Activated CD4-positive, alpha-beta T cell treated with anti-CD3 and anti-CD28 coated beads, Interleukin-2, Interleukin-6, amounts not matched to agents 100 ng/mL and 50 ng/mL, durations not matched to agents 16 hours and 8 hours (primary cell): ENCODE measurements around the gene HPD.
A peak's percentile ranks its signal among the peaks of the same experiment; 100 is the strongest.
"Not testable (repeated sequence)": the region's sequence is repeated elsewhere in the genome, so short reads cannot be mapped to it uniquely, and the experiment has no call there.

Source experiments
- DNase-seq: peaks from one replicate; pipeline ENCODE4 v3.0.0-alpha.2; 2020

HPD gene

DNA sequence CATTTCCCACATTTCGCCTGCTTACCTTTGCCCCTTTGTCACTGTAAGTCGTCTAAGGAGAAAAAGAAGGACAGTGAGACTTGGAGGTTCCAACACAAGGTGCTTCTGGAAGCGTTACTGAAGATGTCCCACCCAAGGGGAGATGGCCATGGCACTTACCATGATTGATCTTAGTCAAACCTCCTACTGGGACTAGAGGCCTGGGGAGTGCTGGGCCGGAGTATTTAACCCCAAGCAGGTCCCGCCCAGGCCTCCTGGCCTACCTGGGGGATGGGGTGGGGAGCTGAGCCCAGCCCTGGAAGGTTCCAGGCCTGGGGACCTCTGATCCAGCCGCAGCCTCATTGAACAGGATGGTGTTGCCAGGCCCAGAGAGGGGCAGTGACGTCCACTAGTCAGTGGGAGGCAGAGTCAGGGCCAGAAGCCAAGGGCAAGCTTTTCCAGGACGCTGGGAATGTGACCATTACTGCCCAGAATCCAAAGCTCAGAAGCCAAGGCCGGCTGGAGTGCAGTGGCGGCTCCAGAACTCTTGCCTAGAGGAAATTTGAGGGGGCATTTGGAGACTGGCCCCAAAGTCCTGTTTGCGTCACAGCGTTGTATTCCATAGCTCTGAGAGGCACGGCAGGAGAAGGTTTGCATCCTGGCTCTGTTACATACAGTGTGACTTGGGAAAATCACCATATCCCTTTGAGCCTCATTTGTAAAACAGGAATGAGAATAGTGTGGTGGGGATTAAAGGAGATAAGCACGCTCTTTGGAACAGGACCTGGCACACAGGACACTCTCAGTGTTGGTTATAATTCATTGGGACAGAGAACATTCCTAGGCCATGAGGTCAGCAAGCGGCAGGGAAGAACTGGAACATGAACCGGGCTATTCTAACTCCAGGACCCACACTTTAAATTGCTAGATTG lies at the start of gene HPD:
Gene HPD, minus strand, starts transcription at position 198 of the 911 bp plus-strand sequence. Its CDS starts 36 bp downstream, at position 162.
- DNase-seq, result no peak

DNA sequence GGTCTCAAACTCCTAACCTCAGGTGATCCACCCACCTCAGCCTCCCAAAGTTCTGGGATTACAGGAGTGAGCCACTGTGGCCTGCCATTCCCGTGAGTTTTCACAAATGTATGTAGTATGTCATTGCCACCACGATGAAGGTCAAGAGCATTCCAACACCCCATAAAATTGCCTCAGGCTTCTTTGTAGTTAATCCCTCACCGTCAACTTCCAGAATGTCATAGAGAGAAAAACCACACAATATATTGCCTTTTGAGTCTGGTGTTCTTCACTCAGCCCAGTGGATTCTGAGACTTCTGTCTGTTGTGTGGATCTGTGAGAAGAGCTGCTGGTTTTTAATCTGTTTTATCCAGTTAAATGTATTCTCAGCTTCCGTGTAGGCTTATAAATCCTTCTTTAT lies 47.1 kb upstream of the HPD start:
- no peak for DNase-seq

DNA sequence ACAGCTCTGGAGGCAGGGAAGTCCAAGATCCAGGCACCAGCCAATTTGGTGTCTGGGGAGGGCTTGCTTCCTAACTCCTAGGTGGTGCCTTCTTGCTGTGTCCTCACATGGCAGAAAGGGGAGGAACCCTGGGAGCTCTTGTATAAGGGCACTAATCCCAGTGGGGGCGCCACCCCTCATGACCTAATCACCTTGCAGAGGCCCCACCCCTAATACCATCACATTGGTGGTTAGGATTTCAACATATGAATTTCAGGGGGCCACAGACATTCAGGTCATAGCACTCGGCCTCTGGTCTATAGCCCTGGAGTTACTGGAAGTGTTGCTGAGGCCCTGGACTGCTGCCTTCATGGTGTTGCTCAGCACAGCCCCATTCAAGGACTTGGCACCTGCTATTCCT lies 44.5 kb upstream of the HPD start:
- no peak for DNase-seq

DNA sequence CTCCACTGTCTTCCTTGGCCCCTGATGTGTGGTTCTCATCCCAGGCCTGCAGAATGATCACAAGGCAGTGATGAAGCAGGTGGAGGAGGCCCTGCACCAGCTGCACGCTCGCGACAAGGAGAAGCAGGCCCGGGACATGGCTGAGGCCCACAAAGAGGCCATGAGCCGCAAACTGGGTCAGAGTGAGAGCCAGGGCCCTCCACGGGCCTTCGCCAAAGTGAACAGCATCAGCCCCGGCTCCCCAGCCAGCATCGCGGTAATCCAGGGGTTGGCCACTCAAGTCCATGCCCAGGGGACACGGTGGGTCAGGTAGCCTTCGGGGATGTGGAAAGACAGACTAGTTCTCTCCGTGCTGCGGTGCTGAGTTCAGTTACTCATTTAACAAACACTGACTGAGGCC lies 40.9 kb upstream of the HPD start:
- DNase-seq, result no peak

DNA sequence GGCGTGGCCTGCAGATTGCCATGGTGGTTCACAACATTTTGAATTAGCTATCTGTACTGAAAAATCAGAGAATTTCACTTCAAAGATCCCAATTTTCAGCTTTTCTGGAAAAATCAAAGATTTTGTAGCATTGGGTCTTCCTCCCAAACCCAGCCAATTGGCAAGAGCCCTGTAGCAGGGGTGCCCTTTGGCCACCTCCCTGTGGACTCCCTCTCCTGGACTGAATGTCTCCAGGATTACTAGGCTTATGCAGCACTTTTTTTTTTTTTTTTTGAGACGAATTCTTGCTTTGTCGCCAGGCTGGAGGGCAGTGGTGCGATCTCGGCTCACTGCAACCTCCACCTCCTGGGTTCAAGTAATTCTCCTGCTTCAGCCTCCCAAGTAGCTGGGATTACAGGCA lies 39.6 kb upstream of the HPD start:
- DNase-seq, result no peak

DNA sequence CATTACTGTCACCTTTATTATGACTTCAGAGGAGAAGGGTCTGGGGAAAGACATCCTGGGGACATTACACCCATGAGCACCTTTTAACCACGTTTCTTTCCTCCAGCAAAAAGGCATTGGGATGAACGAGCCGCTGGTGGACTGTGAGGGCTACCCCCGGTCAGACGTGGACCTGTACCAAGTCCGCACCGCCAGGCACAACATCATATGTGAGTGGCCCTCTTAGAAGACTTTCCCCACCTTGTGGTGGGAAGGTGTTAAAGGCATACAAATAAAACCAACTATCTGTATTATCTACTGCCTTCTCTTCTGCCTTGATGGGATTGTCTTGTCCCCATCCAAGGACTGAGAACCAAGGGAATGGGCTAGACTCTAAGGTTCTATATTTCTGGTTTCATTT lies 36.0 kb upstream of the HPD start:
- no peak for DNase-seq

DNA sequence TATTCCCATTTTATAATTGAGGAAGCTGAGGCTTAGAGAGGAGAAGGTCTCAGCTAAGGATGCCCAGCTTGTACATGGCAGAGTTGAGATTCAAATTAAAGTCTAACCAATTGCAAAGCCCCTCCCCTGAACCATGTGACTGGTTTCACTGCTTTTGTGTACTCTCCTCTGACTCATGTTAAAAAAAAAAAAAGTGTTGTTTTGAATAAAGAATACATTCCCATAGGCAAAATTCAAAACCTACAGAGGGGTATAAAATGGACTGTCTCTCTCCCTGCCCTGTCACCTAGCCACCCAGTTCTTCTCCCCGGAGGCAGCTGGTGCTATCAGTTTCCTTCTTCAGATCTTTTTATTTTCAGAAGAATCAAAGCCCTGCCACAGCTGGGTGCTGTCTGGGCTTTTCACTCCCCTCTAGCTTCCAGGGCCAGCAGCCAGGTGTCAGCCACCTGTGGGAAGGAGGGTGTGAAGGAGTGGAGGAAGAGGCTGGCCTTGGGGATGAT lies 35.4 kb upstream of the HPD start:
- DNase-seq, result peak; percentile 54

DNA sequence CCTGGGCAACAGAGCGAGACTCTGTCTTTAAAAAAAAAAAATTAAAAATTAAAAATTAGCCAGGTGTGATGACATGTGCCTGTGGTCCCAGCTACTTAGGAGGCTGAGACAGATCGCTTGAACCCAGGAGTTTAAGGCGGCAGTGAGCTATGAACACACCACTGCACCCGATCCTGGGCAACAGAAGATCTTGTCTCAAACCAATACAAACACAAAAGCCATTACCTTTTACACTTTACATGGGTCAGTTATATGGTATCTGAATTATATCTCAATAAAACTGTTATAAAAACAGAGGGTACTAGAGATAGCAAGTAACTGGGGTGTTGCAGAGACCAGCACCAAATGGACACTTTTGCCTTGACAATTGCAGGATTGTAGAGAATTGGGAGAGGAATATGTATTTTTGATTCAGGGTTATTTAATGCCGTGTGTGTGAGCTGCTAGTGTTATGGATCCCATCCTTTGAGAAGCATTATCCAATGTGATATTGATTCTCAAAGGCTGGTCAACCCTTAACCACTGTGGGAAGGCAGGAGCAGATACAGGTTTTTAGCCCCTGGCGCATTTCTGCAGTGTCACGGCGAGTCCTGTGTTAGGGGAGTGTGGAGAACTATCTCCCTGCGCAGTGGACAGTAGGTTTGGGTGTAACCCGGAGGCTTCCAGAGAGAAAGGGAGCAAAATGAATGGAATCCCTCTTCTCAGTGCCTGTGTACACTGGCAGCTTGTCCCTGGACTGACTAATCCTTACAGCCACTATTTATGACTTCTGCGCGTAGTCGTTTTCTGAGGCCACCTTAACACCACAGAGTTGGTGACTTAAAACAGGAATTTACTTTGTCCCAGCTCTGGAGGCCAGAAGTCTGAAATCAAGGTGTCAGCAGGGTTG lies 34.3 kb upstream of the HPD start:
- DNase-seq, result peak; percentile 45

DNA sequence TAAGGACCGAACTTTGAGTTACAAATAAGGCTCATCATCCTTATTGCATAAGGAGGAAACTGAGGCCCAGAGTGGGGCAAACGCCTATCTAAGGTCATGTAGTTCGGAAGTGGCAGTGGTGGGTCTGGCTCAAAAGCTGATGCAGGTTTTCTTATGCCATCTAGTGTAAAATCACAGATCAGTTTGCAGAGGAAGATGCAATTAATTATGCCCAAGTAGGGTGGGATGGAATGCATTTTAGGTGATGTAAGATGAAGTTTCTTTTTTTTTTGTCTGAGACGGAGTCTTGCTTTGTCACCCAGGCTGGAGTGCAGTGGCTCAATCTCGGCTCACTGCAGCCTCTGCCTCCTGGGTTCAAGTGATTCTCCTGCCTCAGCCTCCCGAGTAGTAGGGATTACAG lies 31.0 kb upstream of the HPD start:
- DNase-seq, result not testable (repeated sequence)

DNA sequence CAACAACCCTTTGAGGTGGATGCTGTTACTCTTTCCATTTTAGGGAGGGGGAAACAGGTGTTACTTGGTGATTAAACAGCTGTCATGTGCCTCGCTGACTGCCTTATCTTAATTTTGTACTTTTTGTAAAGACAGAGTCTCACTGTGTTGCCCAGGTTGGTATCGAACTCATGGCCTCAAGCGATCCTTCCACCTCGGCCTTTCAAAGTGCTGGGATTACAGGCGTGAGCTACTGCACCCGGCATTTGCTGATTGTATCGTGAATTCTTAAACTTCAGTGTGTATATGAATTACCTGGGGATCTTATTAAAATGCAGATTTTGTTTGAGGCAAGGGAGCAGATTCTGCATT lies 30.6 kb upstream of the HPD start:
- DNase-seq, result no peak

DNA sequence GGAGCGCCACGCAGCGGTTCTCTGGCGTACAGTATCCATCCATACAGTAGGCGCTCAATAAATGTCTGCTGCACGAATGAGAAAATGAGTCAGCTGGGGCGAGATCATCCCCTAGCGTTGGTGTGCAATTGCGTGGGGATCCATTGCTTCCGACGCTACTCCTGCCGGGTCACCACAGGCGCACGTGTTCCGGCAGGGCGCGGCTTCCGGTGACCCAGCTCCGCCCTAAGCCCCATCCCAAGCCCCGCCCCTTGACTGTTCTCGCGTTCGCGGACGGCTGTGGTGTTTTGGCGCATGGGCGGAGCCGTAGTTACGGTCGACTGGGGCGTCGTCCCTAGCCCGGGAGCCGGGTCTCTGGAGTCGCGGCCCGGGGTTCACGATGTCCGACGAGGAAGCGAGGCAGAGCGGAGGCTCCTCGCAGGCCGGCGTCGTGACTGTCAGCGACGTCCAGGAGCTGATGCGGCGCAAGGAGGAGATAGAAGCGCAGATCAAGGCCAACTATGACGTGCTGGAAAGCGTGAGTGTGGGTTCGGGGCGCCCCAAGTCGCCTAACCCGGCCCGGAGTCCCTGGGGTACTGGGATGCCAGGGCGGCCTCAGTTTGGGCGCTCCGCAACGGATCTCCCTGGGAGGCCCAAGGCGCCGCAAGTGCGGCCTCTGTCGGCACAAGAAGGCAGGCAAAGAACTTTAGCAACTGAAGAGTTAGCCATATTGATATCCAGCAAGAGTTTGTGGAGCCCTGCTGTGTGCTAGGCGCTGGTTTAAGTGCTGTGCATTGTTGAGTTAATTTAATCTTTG lies 30.0 kb upstream of the HPD start, which contains the start of gene PSMD9:
Gene PSMD9, plus strand, starts transcription at position 313 of the 796 bp plus-strand sequence. Its CDS starts 67 bp downstream, at position 380.
- peak; percentile 100 for DNase-seq

DNA sequence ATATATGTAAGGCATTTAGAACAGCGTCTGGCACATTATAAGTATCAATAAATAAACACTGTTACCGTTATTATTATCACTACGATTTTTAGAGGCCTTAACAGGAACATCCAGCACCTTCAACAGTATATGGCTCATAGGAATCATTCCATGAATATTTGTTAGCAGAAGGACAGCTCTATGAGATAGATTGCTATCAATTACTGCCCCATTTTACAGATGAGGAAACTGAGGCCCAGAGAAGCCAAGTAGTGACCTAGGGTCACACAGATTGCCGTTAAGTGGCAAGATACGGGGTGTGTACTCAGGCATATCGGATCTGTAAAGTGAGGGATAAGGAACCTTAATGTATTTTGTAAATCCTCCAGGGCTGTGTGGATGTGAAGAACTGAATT lies 29.4 kb upstream of the HPD start:
- no peak for DNase-seq

DNA sequence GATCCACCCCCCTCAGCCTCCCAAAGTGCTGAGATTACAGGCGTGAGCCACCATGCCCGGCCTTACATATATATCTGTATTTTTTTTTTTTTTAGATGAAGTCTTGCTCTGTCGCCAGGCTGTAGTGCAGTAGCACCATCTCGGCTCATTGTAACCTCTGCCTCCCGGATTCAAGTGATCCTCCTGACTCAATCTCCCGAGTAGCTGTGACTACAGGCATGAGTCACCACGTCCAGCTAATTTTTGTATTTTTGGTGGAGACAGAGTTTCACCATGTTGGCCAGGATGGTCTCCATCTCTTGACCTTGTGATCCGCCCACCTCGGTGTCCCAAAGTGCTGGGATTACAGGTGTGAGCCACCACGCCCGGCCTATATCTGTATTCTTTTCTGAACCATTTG lies 26.5 kb upstream of the HPD start:
- DNase-seq, result not testable (repeated sequence)

DNA sequence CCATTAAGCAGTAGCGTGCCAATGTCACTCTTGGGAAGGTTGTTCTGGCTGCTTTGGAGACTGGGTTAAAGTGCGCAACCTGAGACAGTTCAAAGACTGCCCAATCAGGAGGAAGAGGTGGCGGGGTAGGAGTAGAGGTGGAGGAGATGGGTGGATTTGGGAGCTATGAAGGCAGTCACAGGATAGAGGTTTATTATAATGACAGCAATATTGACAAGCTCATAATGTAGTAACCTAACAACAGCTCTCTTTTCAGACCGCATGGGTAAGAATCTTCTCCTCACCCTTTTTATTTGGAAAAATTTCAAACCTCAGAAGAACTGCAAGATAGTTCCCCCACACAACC lies 24.6 kb upstream of the HPD start:
- no peak for DNase-seq

DNA sequence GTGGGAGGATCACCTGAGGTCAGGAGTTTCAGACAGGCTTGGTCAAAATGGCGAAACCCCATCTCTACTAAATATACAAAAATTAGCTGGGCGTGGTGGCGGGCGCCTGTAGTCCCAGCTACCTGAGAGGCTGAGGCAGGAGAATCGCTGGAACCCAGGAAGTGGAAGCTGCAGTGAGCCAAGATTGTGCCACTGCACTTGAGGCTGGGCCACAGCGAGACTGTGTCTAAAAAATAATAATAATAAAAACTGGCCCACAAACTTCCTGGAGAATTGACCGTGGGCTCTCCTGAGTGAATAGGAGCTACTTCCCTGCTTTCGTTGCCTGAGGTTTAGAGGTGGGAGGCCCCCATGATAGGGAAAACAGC lies 17.4 kb upstream of the HPD start:
- not testable (repeated sequence) for DNase-seq

DNA sequence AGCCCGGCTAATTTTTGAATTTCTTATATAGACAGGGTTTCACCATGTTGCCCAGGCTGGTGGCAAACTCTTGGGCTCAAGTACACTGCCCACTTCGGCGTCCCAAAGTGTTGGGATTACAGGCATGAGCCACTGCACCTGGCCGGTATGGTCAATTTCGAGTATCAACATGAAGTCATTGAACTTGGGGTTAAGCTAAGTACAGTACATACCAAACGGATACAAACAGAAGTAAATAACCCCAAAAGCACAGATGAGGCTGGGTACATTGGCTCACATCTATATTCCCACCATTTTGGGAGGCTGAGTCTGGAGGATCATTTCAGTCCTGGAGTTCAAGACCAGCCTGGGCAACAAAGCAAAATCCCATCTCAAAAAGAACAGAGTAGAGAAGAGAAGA lies 16.9 kb upstream of the HPD start:
- DNase-seq, result no peak

DNA sequence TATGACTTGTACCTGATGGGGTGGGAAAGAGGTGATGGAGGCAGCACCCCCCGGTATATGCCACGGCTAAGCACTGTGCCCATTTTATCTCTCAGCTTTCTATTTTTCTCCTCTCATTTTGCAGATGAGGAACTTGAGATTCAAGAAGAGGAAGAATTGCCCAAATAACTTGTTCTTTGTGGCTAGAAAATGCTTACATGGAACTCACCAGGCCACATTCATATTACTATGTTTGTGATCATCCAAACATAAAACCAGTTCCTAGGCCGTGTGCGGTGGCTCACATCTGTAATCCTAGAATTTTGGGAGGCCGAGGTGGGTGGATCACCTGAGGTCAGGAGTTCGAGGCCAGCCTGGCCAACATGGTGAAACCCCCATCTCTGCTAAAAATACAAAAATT lies 15.4 kb upstream of the HPD start:
- DNase-seq, result no peak

DNA sequence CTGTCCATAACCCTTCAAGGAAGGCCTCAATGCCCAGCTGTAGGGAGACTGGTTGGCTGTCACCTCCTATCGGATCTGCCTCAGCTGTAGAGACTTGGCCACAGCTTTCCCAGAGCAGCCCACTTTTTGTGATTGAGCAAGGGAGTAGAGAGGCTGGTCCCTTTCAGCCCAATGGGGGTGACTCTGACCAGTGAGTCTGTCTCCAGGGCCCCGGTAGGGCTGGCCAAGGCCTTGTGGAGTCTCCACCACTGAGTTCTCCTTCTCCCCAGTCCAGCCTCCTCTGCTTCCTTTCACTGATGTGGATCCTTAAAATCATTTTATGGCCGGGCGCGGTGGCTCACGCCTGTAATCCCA lies 14.5 kb upstream of the HPD start:
- DNase-seq, result no peak

DNA sequence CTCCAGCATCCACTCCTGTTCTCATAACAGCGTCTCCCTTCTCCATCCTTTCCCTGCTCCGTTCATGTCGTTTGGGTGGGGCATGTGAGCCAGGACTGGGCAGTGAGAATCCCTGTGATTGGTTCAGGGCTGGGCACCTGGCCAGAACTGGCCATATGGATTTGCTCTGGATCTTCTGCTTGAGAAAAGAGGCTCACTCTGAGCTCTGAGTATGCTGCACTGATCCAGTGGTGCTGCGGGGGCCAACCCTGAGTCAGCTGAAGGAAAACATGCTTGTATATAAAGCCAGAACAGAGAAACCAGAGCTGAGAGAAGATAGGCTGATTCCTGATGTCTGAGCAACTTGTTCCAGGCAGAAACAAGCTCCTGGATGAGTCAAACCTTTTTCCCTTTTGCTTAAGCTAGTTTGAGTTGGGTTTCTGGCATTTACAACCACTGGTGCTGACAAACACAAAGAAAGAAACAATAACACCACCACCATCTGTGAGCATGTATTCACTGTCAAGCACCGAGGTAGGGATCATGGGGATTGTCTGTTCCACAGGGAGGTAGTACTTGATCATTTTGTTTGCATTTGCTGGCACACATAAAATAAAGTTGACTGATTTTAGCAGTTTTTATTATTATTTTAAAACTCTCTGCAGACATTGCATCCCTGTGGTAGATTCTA lies 14.0 kb upstream of the HPD start:
- DNase-seq, result no peak

DNA sequence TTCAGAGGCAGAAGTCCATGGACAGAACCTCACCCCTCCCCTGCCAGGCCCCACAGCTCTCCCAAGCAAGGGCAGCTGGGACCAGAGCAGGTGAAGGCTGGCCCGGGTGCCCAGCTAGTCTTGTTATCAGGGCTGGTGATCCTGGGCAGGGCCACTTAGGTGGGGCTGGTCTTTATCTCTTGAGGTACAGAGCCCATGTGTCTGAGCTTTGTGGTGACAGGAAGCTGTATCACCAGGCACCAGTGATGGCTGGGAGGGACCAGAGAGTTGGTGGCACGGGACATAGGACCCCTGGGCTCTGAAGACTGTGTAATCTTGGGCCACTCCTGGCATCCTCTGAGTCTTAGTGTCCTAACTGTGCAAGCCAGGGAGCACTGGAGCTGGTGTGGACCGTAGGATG lies 12.8 kb upstream of the HPD start:
- DNase-seq, result no peak

DNA sequence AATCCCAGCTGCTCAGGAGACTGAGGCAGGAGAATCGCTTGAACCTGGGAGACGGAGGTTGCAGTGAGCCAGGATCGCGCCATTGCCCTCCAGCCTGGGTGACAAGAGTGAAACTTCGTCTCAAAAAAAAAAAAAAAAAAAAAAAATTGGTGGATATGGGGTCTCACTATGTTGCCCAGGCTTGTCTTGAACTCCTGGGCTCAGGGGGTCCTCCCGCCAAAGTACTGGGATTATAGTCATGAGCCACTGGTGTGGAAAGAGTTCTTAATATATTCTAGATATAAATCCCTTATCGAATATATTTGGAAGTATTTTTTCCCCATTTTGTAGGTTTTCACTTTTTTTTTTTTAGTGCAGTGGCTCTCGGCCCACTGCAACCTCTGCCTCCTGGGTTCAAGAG lies 10.6 kb upstream of the HPD start:
- DNase-seq, result not testable (repeated sequence)

DNA sequence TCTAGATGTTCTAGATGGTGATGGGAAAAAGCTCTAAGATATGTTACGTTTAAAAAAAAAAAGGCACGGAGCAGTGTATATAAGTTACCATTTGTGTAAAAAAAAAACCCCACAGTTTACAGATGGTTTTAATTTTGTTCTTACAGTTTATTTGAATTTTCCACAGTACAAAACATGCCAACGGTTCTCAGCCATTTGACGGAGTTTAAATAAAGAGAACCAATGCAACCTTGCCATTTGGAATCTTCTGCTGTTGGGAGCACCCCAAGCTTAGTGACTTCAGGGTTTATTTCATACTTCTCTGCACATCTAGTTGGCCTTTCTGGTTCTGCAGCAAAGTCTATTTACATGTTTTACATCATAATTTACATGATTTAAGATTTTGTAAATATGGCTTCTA lies 7.7 kb upstream of the HPD start:
- DNase-seq, result no peak
